ENCODE results near the gene C18orf63.

C18orf63 gene

DNA sequence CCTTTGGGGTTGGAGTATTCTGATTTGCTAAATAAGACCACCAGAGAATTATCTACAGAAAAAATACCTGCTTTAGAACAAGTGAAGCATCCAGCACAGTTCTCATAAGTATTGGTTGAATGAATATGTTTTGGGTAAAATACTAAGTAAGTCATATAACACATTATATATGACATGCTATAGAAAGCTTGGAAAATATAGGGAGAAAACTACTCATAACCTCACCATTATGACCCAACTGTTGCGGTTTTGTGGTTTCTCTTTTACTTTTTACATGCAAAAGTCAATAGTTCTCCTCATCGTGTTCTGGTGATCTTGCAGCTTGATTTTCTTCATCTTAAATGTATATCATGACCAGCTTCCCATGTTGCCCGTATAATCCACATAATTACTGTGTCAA is 75.3 kb downstream of the C18orf63 start:
- H3K27ac ChIP-seq: no peak overlapping the region
- TF ChIP-seq, protein P1, sequence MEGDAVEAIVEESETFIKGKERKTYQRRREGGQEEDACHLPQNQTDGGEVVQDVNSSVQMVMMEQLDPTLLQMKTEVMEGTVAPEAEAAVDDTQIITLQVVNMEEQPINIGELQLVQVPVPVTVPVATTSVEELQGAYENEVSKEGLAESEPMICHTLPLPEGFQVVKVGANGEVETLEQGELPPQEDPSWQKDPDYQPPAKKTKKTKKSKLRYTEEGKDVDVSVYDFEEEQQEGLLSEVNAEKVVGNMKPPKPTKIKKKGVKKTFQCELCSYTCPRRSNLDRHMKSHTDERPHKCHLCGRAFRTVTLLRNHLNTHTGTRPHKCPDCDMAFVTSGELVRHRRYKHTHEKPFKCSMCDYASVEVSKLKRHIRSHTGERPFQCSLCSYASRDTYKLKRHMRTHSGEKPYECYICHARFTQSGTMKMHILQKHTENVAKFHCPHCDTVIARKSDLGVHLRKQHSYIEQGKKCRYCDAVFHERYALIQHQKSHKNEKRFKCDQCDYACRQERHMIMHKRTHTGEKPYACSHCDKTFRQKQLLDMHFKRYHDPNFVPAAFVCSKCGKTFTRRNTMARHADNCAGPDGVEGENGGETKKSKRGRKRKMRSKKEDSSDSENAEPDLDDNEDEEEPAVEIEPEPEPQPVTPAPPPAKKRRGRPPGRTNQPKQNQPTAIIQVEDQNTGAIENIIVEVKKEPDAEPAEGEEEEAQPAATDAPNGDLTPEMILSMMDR (conservative IDR thresholded peaks at IDR 0.05): no peak

DNA sequence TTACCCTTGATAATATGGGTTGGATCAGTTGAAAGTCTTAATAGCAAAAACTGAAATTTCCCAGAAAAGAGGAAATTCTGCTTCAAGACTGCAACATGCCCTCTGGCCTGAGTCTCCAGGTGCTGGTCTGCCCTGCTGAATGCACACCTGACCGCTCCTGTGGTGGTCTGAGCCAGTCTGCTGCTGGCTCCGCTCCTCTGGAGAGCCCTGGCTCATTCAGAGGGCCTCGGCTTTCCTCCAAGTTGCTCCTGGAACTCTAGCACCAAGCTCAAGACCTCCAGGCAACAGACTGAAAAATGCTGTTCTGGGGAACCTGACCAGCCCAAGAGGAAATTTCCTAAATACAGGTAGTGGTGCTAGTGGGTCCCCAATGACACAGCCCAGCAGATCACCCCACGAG is 76.7 kb downstream of the C18orf63 start:
- no peak overlapping the region for H3K27ac ChIP-seq
- TF ChIP-seq, protein P1 (conservative IDR thresholded peaks at IDR 0.05): no peak

DNA sequence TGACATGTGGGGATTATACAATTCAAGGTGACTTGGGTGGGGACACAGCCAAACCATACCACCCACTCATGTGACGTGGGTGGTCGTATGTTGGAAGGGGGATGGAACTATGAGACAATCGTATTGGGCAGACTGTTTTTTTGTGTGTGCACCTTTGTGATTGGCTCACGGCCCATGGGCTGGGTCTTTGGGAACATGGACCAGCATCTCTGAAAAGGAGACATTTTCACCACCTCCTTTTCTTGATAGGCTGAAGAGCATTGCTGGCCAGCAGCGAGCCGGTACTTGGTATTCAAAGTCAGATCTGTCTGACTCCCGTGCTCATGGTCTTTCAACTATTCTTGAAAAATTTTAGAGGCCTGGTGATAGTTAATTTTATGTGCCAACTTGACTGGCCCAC is 79.4 kb downstream of the C18orf63 start:
- H3K27ac ChIP-seq: no peak overlapping the region
- TF ChIP-seq, protein P1 (conservative IDR thresholded peaks at IDR 0.05): no peak

DNA sequence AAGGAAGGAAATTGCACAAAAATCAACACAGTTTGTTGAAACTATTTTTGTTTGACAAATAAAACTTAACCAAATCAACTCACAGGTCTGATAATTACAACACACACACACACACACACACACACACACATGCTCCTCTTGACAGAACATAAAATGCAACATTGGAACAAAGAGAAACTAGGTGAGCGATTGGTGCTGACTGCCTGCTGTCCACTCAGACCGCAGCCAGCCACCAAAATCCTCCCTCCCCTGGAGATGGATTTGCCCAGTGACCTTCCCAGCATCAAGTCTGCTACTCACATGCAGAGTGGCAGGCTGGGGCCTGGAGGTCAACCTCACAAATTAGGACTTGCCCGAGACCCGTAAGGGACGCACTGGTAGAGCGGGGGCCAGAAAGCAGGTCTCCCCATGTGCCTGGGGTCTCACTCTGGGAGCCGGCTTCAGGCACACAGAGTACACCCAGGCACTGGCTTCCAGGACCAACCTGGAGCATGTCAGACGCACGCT is 80.1 kb downstream of the C18orf63 start:
- H3K27ac ChIP-seq: no peak overlapping the region

DNA sequence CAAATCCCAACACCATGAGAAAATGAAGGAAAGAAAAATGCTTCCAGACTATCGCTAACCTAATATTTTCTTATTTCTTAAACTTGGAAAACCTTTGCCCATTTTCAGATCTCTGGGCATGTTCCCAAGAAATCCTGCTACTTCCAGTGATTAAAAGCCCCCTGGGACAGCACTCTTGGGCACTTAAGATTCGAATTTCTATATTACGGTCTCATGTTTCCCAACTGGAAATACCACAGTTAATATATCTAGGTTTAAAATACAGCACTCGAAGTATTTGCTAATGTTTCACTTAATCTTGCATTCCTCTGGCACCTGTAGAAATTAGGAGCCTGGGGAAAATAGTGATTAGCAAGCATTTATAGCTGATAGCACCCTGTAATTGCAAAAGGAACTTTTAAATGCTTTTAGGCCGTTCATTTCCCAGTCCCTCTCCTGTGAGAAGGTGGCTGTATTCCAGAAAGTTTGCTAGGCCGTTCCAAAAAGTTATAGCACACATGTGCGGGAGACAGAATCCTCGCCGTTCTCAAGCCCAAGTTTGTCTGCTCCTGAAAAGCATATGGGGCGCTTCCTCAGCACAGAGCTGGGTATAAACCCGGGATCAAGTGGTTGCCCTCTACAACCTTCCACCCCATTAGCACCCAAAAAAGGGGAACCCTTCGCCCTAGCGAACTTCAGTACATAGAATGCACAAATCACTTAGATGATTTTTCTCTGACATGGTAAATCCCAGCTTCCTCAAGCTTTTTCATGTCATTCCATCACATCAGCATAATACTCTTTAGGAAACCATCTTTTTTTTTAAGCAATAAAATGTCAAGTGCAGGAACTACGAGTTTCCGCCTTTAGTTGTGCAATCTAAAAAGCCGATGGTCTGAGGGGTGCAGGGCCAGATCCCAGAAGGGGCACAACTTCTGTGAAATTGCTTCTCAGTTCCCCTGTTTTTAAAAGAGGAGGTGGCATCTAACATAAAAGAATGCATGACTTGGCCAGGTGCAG is 80.8 kb downstream of the C18orf63 start:
- no peak overlapping the region for H3K27ac ChIP-seq
- TF ChIP-seq, protein P1 (conservative IDR thresholded peaks at IDR 0.05): no peak

More for the DNA sequence above, 80.1 kb downstream of the C18orf63 start:
- TF ChIP-seq, protein P1 (conservative IDR thresholded peaks at IDR 0.05): no peak

DNA sequence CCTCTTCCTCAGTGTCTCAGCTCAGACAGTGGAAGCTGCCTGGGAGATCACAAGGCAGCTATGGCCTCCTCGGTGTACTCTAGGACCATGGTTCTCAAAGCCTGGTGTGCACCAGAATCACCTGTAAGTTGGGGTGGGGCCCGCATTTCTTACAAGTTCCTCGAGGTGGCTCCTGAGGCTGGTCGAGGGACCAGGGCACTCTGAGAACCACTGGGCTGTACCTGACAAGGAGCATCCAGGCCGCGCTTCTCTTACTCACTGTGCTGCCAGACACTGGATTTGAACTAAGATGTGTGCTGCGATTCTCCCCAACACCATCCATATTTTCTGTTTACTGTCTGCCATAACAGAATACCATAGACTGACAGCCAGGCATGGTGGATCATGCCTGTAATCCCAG is 81.9 kb downstream of the C18orf63 start:
- TF ChIP-seq, protein P1 (conservative IDR thresholded peaks at IDR 0.05): peak; percentile 48
- H3K27ac ChIP-seq: no peak overlapping the region

DNA sequence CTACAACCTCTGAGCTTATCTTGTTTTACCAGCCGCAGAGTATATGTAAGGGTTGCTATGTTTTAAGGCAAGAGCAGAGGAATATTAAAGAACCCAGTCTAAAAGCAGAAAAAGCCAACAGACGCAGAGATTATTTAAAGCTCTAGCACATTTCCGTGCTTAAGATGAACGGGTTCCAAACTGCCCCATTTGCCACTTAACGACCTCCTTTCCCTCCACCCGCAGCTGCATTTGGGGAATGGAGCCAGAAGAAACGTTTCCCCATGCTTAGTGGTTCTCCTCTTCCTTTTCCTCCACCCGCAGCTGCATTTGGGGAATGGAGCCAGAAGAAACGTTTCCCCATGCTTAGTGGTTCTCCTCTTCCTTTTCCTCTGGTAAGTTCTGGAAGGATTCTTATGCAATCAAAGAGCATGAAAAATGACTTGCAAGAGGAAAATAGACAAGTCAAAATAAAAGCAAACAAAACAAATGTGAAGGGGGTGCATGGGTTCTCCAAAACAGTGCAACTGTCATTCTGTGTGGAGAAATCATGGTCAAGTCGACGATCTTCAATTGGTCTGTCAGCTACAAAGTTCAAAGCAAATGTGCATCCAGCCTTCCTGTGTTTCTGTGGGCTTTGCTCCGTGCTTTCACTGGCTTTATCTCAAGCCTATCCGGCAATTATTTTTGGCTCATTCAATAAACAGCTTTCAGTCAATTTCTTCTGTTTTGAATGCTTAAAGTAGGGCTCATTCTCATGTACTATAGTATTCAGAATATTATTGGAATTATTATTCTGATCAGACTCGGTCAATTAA is 83.7 kb downstream of the C18orf63 start:
- no peak overlapping the region for H3K27ac ChIP-seq
- TF ChIP-seq, protein P1 (conservative IDR thresholded peaks at IDR 0.05): no peak

Measured in VCaP (cell line).